ENCODE results near the gene PGGHG.
"Not testable (repeated sequence)": the region's sequence is repeated elsewhere in the genome, so short reads cannot be mapped to it uniquely, and the experiment has no call there.

PGGHG gene

GRCh38 chr11:311013-311748, 22.3 kb downstream of the PGGHG start:
- H3K4me2 ChIP-seq (ENCODE audit: low read length), result not testable (repeated sequence)

DNA sequence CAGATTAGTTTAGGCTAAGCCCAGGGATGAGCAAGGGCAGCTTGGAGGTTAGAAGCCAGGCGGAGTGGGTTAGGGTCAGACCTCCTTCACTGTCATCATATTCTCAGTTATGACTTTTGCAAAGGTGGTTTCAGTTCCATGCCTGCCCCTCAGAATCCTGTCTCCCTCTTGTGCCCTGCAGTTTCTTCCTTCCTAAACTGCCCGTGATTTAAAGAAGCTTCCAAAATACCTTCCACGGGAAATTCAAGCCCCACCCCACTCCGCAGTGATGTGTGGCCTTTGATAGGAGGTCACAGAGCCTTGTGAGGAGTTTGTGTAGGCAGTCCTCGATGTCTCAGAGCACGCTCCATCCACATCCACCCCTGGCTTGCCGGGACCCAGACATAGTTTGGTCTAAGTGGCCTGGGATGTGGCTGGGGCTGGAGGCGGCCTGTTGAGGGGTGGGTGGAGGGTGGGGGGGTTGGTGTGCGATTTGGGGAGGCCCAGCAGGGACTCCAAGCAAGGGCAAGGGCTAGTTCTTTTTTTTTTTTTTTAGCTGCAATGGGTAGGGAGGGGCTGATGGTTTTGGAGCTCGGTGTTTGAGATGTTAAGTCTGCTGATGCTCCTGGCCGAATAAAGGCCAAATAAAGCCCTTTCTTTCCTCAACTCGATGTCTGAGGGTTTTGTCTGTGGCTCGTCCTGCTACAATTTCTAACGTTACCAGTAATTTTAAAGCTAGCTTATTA, 23.3 kb downstream of the PGGHG start:
- Histone ChIP-seq H3K4me2 (ENCODE audit: low read length) (no peak overlapping the region), H2AFZ (ENCODE audit: low read length) (no peak overlapping the region), H3K9me3 (ENCODE audit: low read length) (no peaks in the 10 kb centered on the region), H3K27me3 (ENCODE audit: insufficient read depth, low read length) (peaks cover 10% of the 10 kb centered on the region), H3F3A (ENCODE audit: insufficient read depth, low read length) (no peaks in the 10 kb centered on the region), H3K9ac (ENCODE audit: low read length) (no peak overlapping the region), H3K27ac (ENCODE audit: low read depth, low read length, poor library complexity, severe bottlenecking) (no peak overlapping the region), H3K4me1 (ENCODE audit: insufficient read depth, low read length, severe bottlenecking) (peaks cover 16% of the 10 kb centered on the region), H3K9me2 (ENCODE audit: low read depth, low read length) (no peaks in the 10 kb centered on the region), H3K4me3 (ENCODE audit: low read depth, low read length, poor library complexity, severe bottlenecking) (no peak overlapping the region), H3K79me2 (ENCODE audit: insufficient read depth, low read length) (no peaks in the 10 kb centered on the region), H3K36me3 (ENCODE audit: insufficient read depth, low read length) (no peaks in the 10 kb centered on the region), H4K20me1 (ENCODE audit: insufficient read depth, low read length) (no peaks in the 10 kb centered on the region)
- no peak for TF ChIP-seq EZH2 (IDR thresholded peaks at IDR 0.05; ENCODE audit: borderline replicate concordance, low read length)
- TF ChIP-seq, protein P1, sequence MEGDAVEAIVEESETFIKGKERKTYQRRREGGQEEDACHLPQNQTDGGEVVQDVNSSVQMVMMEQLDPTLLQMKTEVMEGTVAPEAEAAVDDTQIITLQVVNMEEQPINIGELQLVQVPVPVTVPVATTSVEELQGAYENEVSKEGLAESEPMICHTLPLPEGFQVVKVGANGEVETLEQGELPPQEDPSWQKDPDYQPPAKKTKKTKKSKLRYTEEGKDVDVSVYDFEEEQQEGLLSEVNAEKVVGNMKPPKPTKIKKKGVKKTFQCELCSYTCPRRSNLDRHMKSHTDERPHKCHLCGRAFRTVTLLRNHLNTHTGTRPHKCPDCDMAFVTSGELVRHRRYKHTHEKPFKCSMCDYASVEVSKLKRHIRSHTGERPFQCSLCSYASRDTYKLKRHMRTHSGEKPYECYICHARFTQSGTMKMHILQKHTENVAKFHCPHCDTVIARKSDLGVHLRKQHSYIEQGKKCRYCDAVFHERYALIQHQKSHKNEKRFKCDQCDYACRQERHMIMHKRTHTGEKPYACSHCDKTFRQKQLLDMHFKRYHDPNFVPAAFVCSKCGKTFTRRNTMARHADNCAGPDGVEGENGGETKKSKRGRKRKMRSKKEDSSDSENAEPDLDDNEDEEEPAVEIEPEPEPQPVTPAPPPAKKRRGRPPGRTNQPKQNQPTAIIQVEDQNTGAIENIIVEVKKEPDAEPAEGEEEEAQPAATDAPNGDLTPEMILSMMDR (IDR thresholded peaks at IDR 0.05; ENCODE audit: low read length), result no peak

More at GRCh38 chr11:311013-311748, 22.3 kb downstream of the PGGHG start:
- H3K4me3 ChIP-seq (ENCODE audit: low read depth, low read length, poor library complexity, severe bottlenecking); H3F3A ChIP-seq (ENCODE audit: insufficient read depth, low read length); H3K27ac ChIP-seq (ENCODE audit: low read depth, low read length, poor library complexity, severe bottlenecking); H3K9ac ChIP-seq (ENCODE audit: low read length); H3K9me2 ChIP-seq (ENCODE audit: low read depth, low read length); H3K79me2 ChIP-seq (ENCODE audit: insufficient read depth, low read length); H3K27me3 ChIP-seq (ENCODE audit: insufficient read depth, low read length); H4K20me1 ChIP-seq (ENCODE audit: insufficient read depth, low read length); H3K9me3 ChIP-seq (ENCODE audit: low read length); H2AFZ ChIP-seq (ENCODE audit: low read length); H3K36me3 ChIP-seq (ENCODE audit: insufficient read depth, low read length): not testable (repeated sequence)
- peaks cover 16% of the 10 kb centered on the region for H3K4me1 ChIP-seq (ENCODE audit: insufficient read depth, low read length, severe bottlenecking)

DNA sequence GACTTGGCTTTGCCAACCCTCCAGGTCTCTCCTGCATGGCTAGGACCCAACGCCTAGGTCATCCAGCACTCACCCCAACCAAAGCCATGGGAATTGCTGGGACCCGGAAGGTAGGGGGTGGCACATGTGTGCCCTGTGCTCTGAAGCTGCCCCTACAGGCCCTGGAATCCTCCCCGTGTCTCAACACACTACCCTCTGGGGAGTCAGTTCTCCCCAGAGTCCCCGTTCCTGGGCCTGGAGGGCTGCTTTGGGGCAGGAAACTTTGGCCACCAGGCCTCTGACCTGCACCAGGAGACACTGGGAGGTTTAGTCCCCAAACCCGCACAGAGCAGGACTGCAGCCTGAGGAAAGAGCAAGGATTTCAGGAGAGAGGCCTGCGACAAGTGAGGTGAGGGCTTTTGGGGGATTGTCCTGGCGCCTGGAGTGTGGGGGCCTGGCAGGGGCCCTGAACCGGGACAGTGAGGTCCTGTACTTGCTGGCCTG, 24.4 kb downstream of the PGGHG start:
- Histone ChIP-seq H3K4me1 (ENCODE audit: insufficient read depth, low read length, severe bottlenecking) (peaks cover 9% of the 10 kb centered on the region), H3K4me2 (ENCODE audit: low read length) (no peak overlapping the region), H3K36me3 (ENCODE audit: insufficient read depth, low read length) (no peaks in the 10 kb centered on the region), H3K79me2 (ENCODE audit: insufficient read depth, low read length) (no peaks in the 10 kb centered on the region), H2AFZ (ENCODE audit: low read length) (no peak overlapping the region), H3K4me3 (ENCODE audit: low read depth, low read length, poor library complexity, severe bottlenecking) (no peak overlapping the region), H3K9me2 (ENCODE audit: low read depth, low read length) (no peaks in the 10 kb centered on the region), H3K27me3 (ENCODE audit: insufficient read depth, low read length) (peaks cover 10% of the 10 kb centered on the region), H3F3A (ENCODE audit: insufficient read depth, low read length) (no peaks in the 10 kb centered on the region), H4K20me1 (ENCODE audit: insufficient read depth, low read length) (no peaks in the 10 kb centered on the region), H3K9me3 (ENCODE audit: low read length) (no peaks in the 10 kb centered on the region), H3K27ac (ENCODE audit: low read depth, low read length, poor library complexity, severe bottlenecking) (no peak overlapping the region), H3K9ac (ENCODE audit: low read length) (no peak overlapping the region)
- TF ChIP-seq EZH2 (IDR thresholded peaks at IDR 0.05; ENCODE audit: borderline replicate concordance, low read length), result no peak
- TF ChIP-seq, protein P1 (IDR thresholded peaks at IDR 0.05; ENCODE audit: low read length), result no peak
